ENCODE data around the gene CPPED1. TPM values are rescaled to one million over a fixed set of nuclear protein-coding genes. Genes with fewer than 3 reads are reported as not detected.

Gene CPPED1
- total and polyA plus RNA-seq, 2 donors from 2014 or later = 29.7 to 41.1 TPM

DNA sequence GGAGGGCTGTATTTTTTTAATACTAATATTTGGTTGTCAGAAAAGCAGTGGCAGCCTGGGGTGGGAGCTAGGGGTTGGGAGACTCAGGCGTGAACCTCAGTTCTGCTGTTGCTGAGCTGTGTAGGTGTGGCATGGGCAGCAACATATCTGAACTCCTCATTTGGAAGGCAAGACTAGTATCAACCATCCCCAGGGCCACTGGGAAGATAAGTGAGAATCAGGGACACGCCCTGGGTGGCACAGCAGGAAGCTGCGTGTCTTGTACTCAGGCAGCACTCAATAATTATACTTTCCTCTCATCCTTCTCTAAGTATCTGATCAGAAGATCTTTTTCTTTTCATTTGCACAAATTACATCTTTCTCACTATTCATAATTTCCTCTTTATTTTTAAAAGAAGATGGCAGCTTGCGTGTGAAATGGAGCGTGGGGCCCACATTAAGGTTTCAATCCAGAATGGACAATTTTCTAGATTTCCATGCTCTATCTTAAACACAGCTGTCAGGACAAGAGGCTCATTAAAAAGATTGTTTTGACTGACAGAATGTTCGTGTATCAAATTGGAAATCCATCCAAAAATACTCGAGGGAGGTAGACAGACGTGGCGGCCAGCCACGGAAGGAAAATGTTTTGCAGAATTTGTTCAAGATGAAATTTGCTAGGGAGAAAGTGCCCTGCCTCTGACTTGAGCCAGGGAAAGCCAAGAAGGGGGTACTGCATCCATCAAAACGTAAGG, 121.1 kb downstream of the CPPED1 start:
- no peak overlapping the region for H3K9ac ChIP-seq (ENCODE audit: low read length in 3 of 3)
- H3K4me3 ChIP-seq (ENCODE audit: low read length in 3 of 3) = no peak overlapping the region
- peak in 1 of 5 donors; percentile 15 for DNase-seq
- FAIRE-seq = no peak
- no peaks in the 10 kb centered on the region for H3K9me3 ChIP-seq (ENCODE audit: control insufficient read depth in 2 of 3, insufficient read depth in 1 of 3, low read length in 3 of 3)
- TF ChIP-seq, protein P1, sequence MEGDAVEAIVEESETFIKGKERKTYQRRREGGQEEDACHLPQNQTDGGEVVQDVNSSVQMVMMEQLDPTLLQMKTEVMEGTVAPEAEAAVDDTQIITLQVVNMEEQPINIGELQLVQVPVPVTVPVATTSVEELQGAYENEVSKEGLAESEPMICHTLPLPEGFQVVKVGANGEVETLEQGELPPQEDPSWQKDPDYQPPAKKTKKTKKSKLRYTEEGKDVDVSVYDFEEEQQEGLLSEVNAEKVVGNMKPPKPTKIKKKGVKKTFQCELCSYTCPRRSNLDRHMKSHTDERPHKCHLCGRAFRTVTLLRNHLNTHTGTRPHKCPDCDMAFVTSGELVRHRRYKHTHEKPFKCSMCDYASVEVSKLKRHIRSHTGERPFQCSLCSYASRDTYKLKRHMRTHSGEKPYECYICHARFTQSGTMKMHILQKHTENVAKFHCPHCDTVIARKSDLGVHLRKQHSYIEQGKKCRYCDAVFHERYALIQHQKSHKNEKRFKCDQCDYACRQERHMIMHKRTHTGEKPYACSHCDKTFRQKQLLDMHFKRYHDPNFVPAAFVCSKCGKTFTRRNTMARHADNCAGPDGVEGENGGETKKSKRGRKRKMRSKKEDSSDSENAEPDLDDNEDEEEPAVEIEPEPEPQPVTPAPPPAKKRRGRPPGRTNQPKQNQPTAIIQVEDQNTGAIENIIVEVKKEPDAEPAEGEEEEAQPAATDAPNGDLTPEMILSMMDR (IDR thresholded peaks at IDR 0.05; ENCODE audit: borderline replicate concordance, extremely low read depth, insufficient read depth) = no peak
- no peaks in the 10 kb centered on the region for H3K4me1 ChIP-seq (ENCODE audit: control insufficient read depth in 2 of 3, insufficient read depth in 2 of 3, low read depth in 1 of 3, low read length in 3 of 3)
- peaks cover 0 to 3% (median 0%) of the 10 kb centered on the region in 3 donors for H3K36me3 ChIP-seq (ENCODE audit: control insufficient read depth in 2 of 3, insufficient read depth in 3 of 3, low read length in 3 of 3)
- H3K27me3 ChIP-seq (ENCODE audit: control insufficient read depth, insufficient read depth, low read length) = no peaks in the 10 kb centered on the region
- no peak overlapping the region for H3K27ac ChIP-seq (ENCODE audit: low read depth in 2 of 2, low read length in 2 of 2)
- intact Hi-C loops (cut with DNase I) = no loop called here

DNA sequence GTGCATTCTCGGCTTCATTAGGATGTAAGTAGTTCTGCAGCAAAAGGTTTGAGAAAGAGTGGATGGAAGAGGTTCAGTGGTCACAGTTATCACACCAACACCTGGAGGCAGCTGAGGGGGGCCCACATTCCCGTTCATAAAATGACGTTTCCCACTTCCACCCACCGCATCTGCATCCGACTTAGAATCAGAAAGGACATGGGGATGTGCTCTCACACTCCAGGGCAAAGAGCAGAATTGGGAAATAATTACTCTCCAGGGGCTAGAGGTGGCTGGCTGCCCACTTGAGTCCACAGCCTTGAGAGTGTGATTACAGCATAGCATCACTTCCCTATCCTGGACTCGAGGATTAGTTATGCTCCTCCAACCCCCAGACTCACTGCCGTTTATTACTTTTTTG, 122.0 kb downstream of the CPPED1 start:
- Histone ChIP-seq H3K9me3 (ENCODE audit: control insufficient read depth in 2 of 3, insufficient read depth in 1 of 3, low read length in 3 of 3) (no peaks in the 10 kb centered on the region), H3K4me3 (ENCODE audit: low read length in 3 of 3) (no peak overlapping the region), H3K36me3 (ENCODE audit: control insufficient read depth in 2 of 3, insufficient read depth in 3 of 3, low read length in 3 of 3) (peaks cover 0 to 3% (median 0%) of the 10 kb centered on the region in 3 donors), H3K9ac (ENCODE audit: low read length in 3 of 3) (no peak overlapping the region), H3K27me3 (ENCODE audit: control insufficient read depth, insufficient read depth, low read length) (no peaks in the 10 kb centered on the region), H3K4me1 (ENCODE audit: control insufficient read depth in 2 of 3, insufficient read depth in 2 of 3, low read depth in 1 of 3, low read length in 3 of 3) (no peaks in the 10 kb centered on the region), H3K27ac (ENCODE audit: low read depth in 2 of 2, low read length in 2 of 2) (no peak overlapping the region)
- TF ChIP-seq, protein P1 (IDR thresholded peaks at IDR 0.05; ENCODE audit: borderline replicate concordance, extremely low read depth, insufficient read depth) = no peak
- DNase-seq (no peak), FAIRE-seq (no peak)
- intact Hi-C loops (cut with DNase I) = no loop called here

DNA sequence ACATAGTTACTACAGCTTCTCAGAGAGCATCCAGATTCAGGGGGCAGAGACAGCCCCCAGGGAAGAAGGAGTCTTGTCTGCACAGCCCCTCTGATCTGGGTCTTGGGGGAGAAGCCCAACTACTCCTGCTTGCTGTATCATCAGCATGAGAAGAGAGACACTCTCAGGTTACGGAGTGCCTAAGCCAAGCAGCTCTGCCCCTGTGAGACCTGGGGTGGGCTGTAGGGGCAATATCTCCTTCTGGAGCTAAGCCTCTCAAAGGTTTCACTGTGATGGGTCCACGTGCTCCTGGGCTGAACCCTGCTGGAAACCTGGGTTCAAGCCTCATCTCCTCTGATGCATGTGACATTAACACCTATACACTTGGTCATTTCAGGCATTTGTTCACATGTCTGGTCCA, 123.2 kb downstream of the CPPED1 start:
- Histone ChIP-seq H3K27ac (ENCODE audit: low read depth in 2 of 2, low read length in 2 of 2) (no peak overlapping the region), H3K9me3 (ENCODE audit: control insufficient read depth in 2 of 3, insufficient read depth in 1 of 3, low read length in 3 of 3) (no peaks in the 10 kb centered on the region), H3K36me3 (ENCODE audit: control insufficient read depth in 2 of 3, insufficient read depth in 3 of 3, low read length in 3 of 3) (peaks cover 0 to 3% (median 0%) of the 10 kb centered on the region in 3 donors), H3K4me3 (ENCODE audit: low read length in 3 of 3) (no peak overlapping the region), H3K9ac (ENCODE audit: low read length in 3 of 3) (no peak overlapping the region), H3K4me1 (ENCODE audit: control insufficient read depth in 2 of 3, insufficient read depth in 2 of 3, low read depth in 1 of 3, low read length in 3 of 3) (no peaks in the 10 kb centered on the region), H3K27me3 (ENCODE audit: control insufficient read depth, insufficient read depth, low read length) (no peaks in the 10 kb centered on the region)
- no peak for DNase-seq
- intact Hi-C loops (cut with DNase I) = no loop called here
- TF ChIP-seq, protein P1 (IDR thresholded peaks at IDR 0.05; ENCODE audit: borderline replicate concordance, extremely low read depth, insufficient read depth) = no peak
- FAIRE-seq = no peak

All from kidney (tissue), 14 donors.